HCT116 (cell line): Measurements from ENCODE around the gene PADI4. TPM values are rescaled to one million over a fixed set of nuclear protein-coding genes. Genes with fewer than 3 reads are reported as not detected.

Experiments
- ATAC-seq: fragments of 200-7000 bp; cut with Tn5 transposase; 2 replicates; pipeline ENCODE4 v1.9.1; 2020; ENCODE audit warnings: mild to moderate bottlenecking, moderate library complexity
- BruUV-seq: library from RNA; stranded (reverse); fragments of 400-500 nt; replicated peaks from 2 replicates; lab custom pipeline; 2021; lab: Mats Ljungman, UMichigan
- CTCF ChIA-PET: fragments of 300-600 bp; sonication (Branson Sonifier 250); formaldehyde crosslinking; loops from one replicate; lab custom pipeline; 2021; ENCODE audit warnings: antibody characterized with exemption; lab: Charles Lee
- POLR2A ChIA-PET: fragments of 300-600, 350-600 bp; sonication (Branson Sonifier 250); formaldehyde crosslinking; loops from one replicate; lab custom pipeline; 2021; ENCODE audit warnings: antibody characterized with exemption; lab: Charles Lee
- RAD21 ChIA-PET, 2 experiments: fragments of 300-600 bp; sonication (Branson Sonifier 250); formaldehyde crosslinking; loops; one replicate each; lab custom pipeline; 2023; ENCODE audit warnings: low total read pairs in 2 of 2; ENCODE audit not compliant: uncharacterized antibody in 2 of 2, unreplicated experiment in 2 of 2, low non-redundant PET in 1 of 2; lab: Charles Lee
- DNase-seq: peaks from one replicate; pipeline ENCODE4 v3.0.0-alpha.2; 2010; ENCODE audit warnings: low read depth, low spot score
- H2AFZ ChIP-seq: fragments of 200-600 bp; shearing (Covaris generic), sonication (generic); 2 replicates; pipeline ENCODE4 v1.6.1; 2017; ENCODE audit warnings: low read depth, mixed run types, mixed read lengths, antibody characterized with exemption, low read length; ENCODE audit not compliant: poor library complexity, severe bottlenecking
- H3K27ac ChIP-seq: 2 replicates; pipeline ENCODE4 v1.5.1; 2012; ENCODE audit warnings: low read depth, low read length
- H3K27me3 ChIP-seq: fragments of 200-600 bp; sonication (generic); 2 replicates; pipeline ENCODE4 v1.6.1; 2016; ENCODE audit warnings: mixed run types, low read length, mixed read lengths; ENCODE audit not compliant: insufficient read depth
- H3K36me3 ChIP-seq, 2 experiments: fragments of 200-500 bp in 1 of 2; fragments of 200-600 bp in 1 of 2; sonication (Bioruptor generic) in 1 of 2; sonication (generic) in 1 of 2; 2 replicates each; pipeline versions ENCODE4 v1.5.1 to v1.6.1; 2014 to 2016; ENCODE audit warnings: low read length in 2 of 2, inconsistent platforms in 1 of 2, mixed read lengths in 1 of 2, mixed run types in 1 of 2; ENCODE audit not compliant: insufficient read depth in 2 of 2, control insufficient read depth in 1 of 2
- H3K4me1 ChIP-seq, 2 experiments: fragments of 200-600 bp in 1 of 2; sonication (generic) in 1 of 2; 2 replicates each; pipeline versions ENCODE4 v1.5.1 to v1.6.1; 2012 to 2017; ENCODE audit warnings: low read length in 2 of 2, inconsistent platforms in 1 of 2, mild to moderate bottlenecking in 1 of 2, mixed read lengths in 1 of 2, mixed run types in 1 of 2, moderate library complexity in 1 of 2; ENCODE audit not compliant: insufficient read depth in 2 of 2, control insufficient read depth in 1 of 2
- H3K4me2 ChIP-seq: fragments of 200-600 bp; sonication (generic); 2 replicates; pipeline ENCODE4 v1.6.1; 2017; ENCODE audit warnings: mixed run types, low read length, mixed read lengths
- H3K4me3 ChIP-seq, 2 experiments: fragments of 200-600 bp in 1 of 2; sonication (generic) in 1 of 2; replicated peaks in 1 of 2; 2 replicates each; pipeline ENCODE4 v1.5.1; 2011 to 2016; ENCODE audit warnings: low read length in 2 of 2, control low read depth in 1 of 2, low read depth in 1 of 2, mild to moderate bottlenecking in 1 of 2, mixed read lengths in 1 of 2, mixed run types in 1 of 2
- H3K79me2 ChIP-seq: fragments of 200-600 bp; sonication (generic); 2 replicates; pipeline ENCODE4 v1.6.1; 2017; ENCODE audit warnings: mild to moderate bottlenecking, mixed run types, low read length, moderate library complexity, mixed read lengths; ENCODE audit not compliant: insufficient read depth
- H3K9ac ChIP-seq: fragments of 200-600 bp; sonication (generic); 2 replicates; pipeline ENCODE4 v1.6.1; 2016; ENCODE audit warnings: low read length, mixed read lengths
- H3K9me2 ChIP-seq: fragments of 200-600 bp; sonication (generic), shearing (Covaris generic); 2 replicates; pipeline ENCODE4 v1.6.1; 2017; ENCODE audit warnings: mixed run types, mild to moderate bottlenecking, moderate library complexity; ENCODE audit not compliant: insufficient read depth
- H3K9me3 ChIP-seq, 2 experiments: fragments of 200-500 bp in 1 of 2; fragments of 200-600 bp in 1 of 2; sonication (Bioruptor generic) in 1 of 2; sonication (generic) in 1 of 2; 2 replicates each; pipeline ENCODE4 v1.6.1; 2014 to 2017; ENCODE audit warnings: low read length in 2 of 2, mixed read lengths in 2 of 2, inconsistent platforms in 1 of 2, low read depth in 1 of 2, mild to moderate bottlenecking in 1 of 2, mixed run types in 1 of 2, moderate library complexity in 1 of 2; ENCODE audit not compliant: control insufficient read depth in 1 of 2, insufficient read depth in 1 of 2
- H4K20me1 ChIP-seq: fragments of 200-600 bp; sonication (generic), shearing (Covaris generic); 2 replicates; pipeline ENCODE4 v1.6.1; 2017; ENCODE audit warnings: mixed run types, mild to moderate bottlenecking, moderate library complexity; ENCODE audit not compliant: insufficient read depth
- CBX3 ChIP-seq: IDR thresholded peaks from 2 replicates; pipeline ENCODE4 v1.6.1; 2012; ENCODE audit warnings: low read depth
- EGR1 ChIP-seq: IDR thresholded peaks from 2 replicates; pipeline ENCODE4 v1.6.1; 2012; ENCODE audit warnings: low read depth
- ELF1 ChIP-seq: IDR thresholded peaks from 2 replicates; pipeline ENCODE4 v1.6.1; 2012; ENCODE audit warnings: low read depth, borderline replicate concordance
- FOSL1 ChIP-seq: IDR thresholded peaks from 2 replicates; pipeline ENCODE4 v1.6.1; 2012; ENCODE audit warnings: low read depth
- JUND ChIP-seq: IDR thresholded peaks from 2 replicates; pipeline ENCODE4 v1.6.1; 2012
- POLR2AphosphoS5 ChIP-seq: IDR thresholded peaks from 2 replicates; pipeline ENCODE4 v1.6.1; 2011; ENCODE audit warnings: mild to moderate bottlenecking, low read depth, low read length, moderate library complexity
- RAD21 ChIP-seq: IDR thresholded peaks from 2 replicates; pipeline ENCODE4 v1.6.1; 2012; ENCODE audit warnings: low read depth, mild to moderate bottlenecking
- TCF7L2 ChIP-seq: IDR thresholded peaks from 2 replicates; pipeline ENCODE4 v1.7.0; 2011; ENCODE audit warnings: borderline replicate concordance, inconsistent platforms; ENCODE audit not compliant: insufficient read depth, insufficient read length; ENCODE audit errors: extremely low read depth
- YY1 ChIP-seq: IDR thresholded peaks from 2 replicates; pipeline ENCODE4 v1.6.1; 2011; ENCODE audit warnings: low read length, low read depth, moderate library complexity, mild to moderate bottlenecking; ENCODE audit not compliant: insufficient replicate concordance; ENCODE audit errors: extremely low read depth
- ZFX ChIP-seq: fragments of 450-650 bp; IDR thresholded peaks from 2 replicates; pipeline ENCODE4 v1.6.1; 2017
- intact Hi-C: fragments of 100-400 bp; cut with micrococcal nuclease; formaldehyde crosslinking; loops from 2 replicates; pipeline ENCODE4 v1.10.0; 2022
- total RNA-seq: library from RNA; stranded (reverse); gene quantifications from one replicate; pipeline ENCODE4 v1.2.1, GENCODE V29; 2021; ENCODE audit not compliant: unreplicated experiment
- TF ChIP-seq, protein P1 (sequence below): IDR thresholded peaks from 2 replicates; pipeline ENCODE4 v1.6.1; 2012
- TF ChIP-seq, protein P2 (sequence below): IDR thresholded peaks from 2 replicates; pipeline ENCODE4 v1.6.1; 2011; ENCODE audit warnings: mild to moderate bottlenecking, low read length, moderate library complexity; ENCODE audit not compliant: insufficient replicate concordance; ENCODE audit errors: extremely low read depth
- TF ChIP-seq, protein P3 (sequence below), 3 experiments: fragments of 200-600 bp in 1 of 3; sonication (generic) in 1 of 3; IDR thresholded peaks in 2 of 3; conservative IDR thresholded peaks in 1 of 3; 2 replicates each; pipeline ENCODE4 v1.5.1; 2012 to 2017; ENCODE audit warnings: low read depth in 2 of 3, low read length in 2 of 3, antibody characterized with exemption in 1 of 3, borderline replicate concordance in 1 of 3, control low read depth in 1 of 3, mild to moderate bottlenecking in 1 of 3, mixed read lengths in 1 of 3, mixed run types in 1 of 3, moderate library complexity in 1 of 3; ENCODE audit not compliant: insufficient read depth in 1 of 3

The PADI4 gene
- total RNA-seq, 1 experiment from 2014 or later = 0.44 TPM

DNA sequence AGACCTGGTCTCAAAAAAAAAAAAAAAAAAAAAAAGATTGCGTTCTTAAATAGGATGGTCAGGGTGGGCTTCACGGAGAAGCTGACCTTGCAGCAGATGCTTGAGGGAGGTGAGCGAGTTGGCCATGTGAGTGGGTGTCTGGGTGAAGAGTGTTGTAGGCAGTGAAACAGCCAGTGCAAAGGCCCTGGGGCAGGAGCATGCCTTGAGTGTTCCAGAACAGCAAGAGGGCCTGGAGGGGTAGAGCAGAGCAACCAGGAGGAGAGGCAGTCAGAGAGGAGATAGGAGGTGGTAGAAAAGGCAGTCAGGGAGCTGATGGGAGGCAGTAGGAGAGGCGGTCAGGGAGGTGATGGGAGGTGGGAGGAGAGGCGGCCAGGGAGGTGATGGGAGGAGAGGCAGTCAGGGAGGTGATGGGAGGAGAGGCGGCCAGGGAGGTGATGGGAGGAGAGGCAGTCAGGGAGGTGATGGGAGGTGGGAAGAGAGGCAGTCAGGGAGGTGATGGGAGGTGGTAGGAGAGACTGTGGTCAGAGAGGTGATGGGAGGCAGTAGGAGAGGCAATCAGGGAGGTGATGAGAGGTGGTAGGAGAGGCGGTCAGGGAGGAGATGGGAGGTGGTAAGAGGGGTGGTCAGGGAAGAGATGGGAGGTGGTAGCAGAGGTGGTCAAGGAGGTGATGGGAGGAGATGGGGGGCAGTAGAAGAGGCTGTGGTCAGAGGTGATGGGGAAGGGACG, 43.8 kb downstream of the PADI4 start:
- Histone ChIP-seq H3K27ac (no peak overlapping the region), H3K79me2 (no peaks in the 10 kb centered on the region), H3K9me3 (no peaks in the 10 kb centered on the region), H3K4me3 (no peak overlapping the region), H2AFZ (no peak overlapping the region), H3K9me2 (no peaks in the 10 kb centered on the region), H3K9ac (no peak overlapping the region), H3K4me2 (no peak overlapping the region), H4K20me1 (no peaks in the 10 kb centered on the region), H3K36me3 (no peaks in the 10 kb centered on the region), H3K4me1 (peaks cover 11 to 21% of the 10 kb centered on the region in 2 experiments), H3K27me3 (no peaks in the 10 kb centered on the region)
- no peak for DNase-seq
- CTCF ChIA-PET = no interaction called here
- RAD21 ChIA-PET = no interaction called here
- TF ChIP-seq RAD21 = no peak
- no peak for TF ChIP-seq ZFX
- no peak for TF ChIP-seq JUND
- TF ChIP-seq POLR2AphosphoS5 = no peak
- no peak for TF ChIP-seq TCF7L2
- TF ChIP-seq, protein P1, sequence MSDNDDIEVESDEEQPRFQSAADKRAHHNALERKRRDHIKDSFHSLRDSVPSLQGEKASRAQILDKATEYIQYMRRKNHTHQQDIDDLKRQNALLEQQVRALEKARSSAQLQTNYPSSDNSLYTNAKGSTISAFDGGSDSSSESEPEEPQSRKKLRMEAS = no peak
- no peak for TF ChIP-seq FOSL1
- intact Hi-C loops = no loop called here
- BruUV-seq = no TSS peak
- ATAC-seq = no peak
- POLR2A ChIA-PET = interaction anchor here (0.9 kb wide), 1 partner anchor 83 kb away, joined by 3 read pairs; no protein-coding TSS in a partner anchor

- H4K20me1 ChIP-seq = no peaks in the 10 kb centered on the region
- H3K9ac ChIP-seq = no peak overlapping the region
- no TSS peak for BruUV-seq
- H3K4me2 ChIP-seq = no peak overlapping the region
- H3K4me1 ChIP-seq = peaks cover 11 to 18% of the 10 kb centered on the region in 2 experiments
- intact Hi-C loops = no loop called here
- H3K27me3 ChIP-seq = no peaks in the 10 kb centered on the region
- H3K36me3 ChIP-seq = no peaks in the 10 kb centered on the region
- DNase-seq = no peak
- CTCF ChIA-PET = no interaction called here
- no peak overlapping the region for H2AFZ ChIP-seq
- POLR2A ChIA-PET = no interaction called here
- no peak overlapping the region for H3K27ac ChIP-seq
- H3K9me2 ChIP-seq = no peaks in the 10 kb centered on the region
- no peak overlapping the region for H3K4me3 ChIP-seq
- RAD21 ChIA-PET = no interaction called here
- no peaks in the 10 kb centered on the region for H3K79me2 ChIP-seq
- no peak for ATAC-seq
- H3K9me3 ChIP-seq = no peaks in the 10 kb centered on the region
- TF ChIP-seq ELF1 = no peak
- TF ChIP-seq EGR1 = no peak
- TF ChIP-seq POLR2AphosphoS5 = no peak
- no peak for TF ChIP-seq CBX3
- TF ChIP-seq, protein P2, sequence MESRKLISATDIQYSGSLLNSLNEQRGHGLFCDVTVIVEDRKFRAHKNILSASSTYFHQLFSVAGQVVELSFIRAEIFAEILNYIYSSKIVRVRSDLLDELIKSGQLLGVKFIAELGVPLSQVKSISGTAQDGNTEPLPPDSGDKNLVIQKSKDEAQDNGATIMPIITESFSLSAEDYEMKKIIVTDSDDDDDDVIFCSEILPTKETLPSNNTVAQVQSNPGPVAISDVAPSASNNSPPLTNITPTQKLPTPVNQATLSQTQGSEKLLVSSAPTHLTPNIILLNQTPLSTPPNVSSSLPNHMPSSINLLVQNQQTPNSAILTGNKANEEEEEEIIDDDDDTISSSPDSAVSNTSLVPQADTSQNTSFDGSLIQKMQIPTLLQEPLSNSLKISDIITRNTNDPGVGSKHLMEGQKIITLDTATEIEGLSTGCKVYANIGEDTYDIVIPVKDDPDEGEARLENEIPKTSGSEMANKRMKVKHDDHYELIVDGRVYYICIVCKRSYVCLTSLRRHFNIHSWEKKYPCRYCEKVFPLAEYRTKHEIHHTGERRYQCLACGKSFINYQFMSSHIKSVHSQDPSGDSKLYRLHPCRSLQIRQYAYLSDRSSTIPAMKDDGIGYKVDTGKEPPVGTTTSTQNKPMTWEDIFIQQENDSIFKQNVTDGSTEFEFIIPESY = no peak
- no peak for TF ChIP-seq YY1
- TF ChIP-seq, protein P3, sequence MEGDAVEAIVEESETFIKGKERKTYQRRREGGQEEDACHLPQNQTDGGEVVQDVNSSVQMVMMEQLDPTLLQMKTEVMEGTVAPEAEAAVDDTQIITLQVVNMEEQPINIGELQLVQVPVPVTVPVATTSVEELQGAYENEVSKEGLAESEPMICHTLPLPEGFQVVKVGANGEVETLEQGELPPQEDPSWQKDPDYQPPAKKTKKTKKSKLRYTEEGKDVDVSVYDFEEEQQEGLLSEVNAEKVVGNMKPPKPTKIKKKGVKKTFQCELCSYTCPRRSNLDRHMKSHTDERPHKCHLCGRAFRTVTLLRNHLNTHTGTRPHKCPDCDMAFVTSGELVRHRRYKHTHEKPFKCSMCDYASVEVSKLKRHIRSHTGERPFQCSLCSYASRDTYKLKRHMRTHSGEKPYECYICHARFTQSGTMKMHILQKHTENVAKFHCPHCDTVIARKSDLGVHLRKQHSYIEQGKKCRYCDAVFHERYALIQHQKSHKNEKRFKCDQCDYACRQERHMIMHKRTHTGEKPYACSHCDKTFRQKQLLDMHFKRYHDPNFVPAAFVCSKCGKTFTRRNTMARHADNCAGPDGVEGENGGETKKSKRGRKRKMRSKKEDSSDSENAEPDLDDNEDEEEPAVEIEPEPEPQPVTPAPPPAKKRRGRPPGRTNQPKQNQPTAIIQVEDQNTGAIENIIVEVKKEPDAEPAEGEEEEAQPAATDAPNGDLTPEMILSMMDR (IDR thresholded peaks at IDR 0.05 in 2 of 3, conservative IDR thresholded peaks at IDR 0.05 in 1 of 3; ENCODE audit: borderline replicate concordance in 1 of 3, insufficient read depth in 1 of 3, low read depth in 2 of 3, low read length in 2 of 3) = no peak
Observed at GRCh38 chr1:17352419-17352909, 44.5 kb downstream of the PADI4 start.
